Endodermal cell (in vitro differentiated cells): Measurements from ENCODE around the gene MICU1. TPM values are rescaled to one million over a fixed set of nuclear protein-coding genes. Genes with fewer than 3 reads are reported as not detected.

Source experiments
- DNase-seq: peaks from one replicate; pipeline ENCODE4 v3.0.0-alpha.2; 2017
- H3K27ac ChIP-seq: 2 replicates; pipeline ENCODE4 v1.5.1; 2013; ENCODE audit warnings: mild to moderate bottlenecking, low read depth, low read length, moderate library complexity
- H3K27me3 ChIP-seq: 2 replicates; pipeline ENCODE4 v1.6.1; 2013; ENCODE audit warnings: mild to moderate bottlenecking, low read length, moderate library complexity; ENCODE audit not compliant: insufficient read depth, control insufficient read depth, poor library complexity, severe bottlenecking
- H3K36me3 ChIP-seq: 2 replicates; pipeline ENCODE4 v1.7.0; 2013; ENCODE audit warnings: mild to moderate bottlenecking, low read length, moderate library complexity; ENCODE audit not compliant: control insufficient read depth, insufficient read depth
- H3K4me1 ChIP-seq: one replicate; pipeline ENCODE4 v1.7.0; 2013; ENCODE audit warnings: low read length; ENCODE audit not compliant: control insufficient read depth, insufficient read depth
- H3K4me3 ChIP-seq: 2 replicates; pipeline ENCODE4 v1.5.1; 2013; ENCODE audit warnings: mild to moderate bottlenecking, low read length, moderate library complexity
- H3K9ac ChIP-seq: 2 replicates; pipeline ENCODE4 v1.6.1; 2013; ENCODE audit warnings: mild to moderate bottlenecking, low read length, moderate library complexity; ENCODE audit not compliant: poor library complexity, severe bottlenecking; ENCODE audit errors: extremely low read depth
- H3K9me3 ChIP-seq: 2 replicates; pipeline ENCODE4 v1.6.1; 2013; ENCODE audit warnings: mild to moderate bottlenecking, low read length, moderate library complexity; ENCODE audit not compliant: control insufficient read depth
- H3K27ac Mint-ChIP-seq: 2 replicates; pipeline ENCODE4 v1.8.0; 2020; ENCODE audit warnings: mixed read lengths
- H3K27me3 Mint-ChIP-seq: 2 replicates; pipeline ENCODE4 v1.8.0; 2021; ENCODE audit warnings: mild to moderate bottlenecking, mixed read lengths; ENCODE audit not compliant: insufficient read depth
- H3K36me3 Mint-ChIP-seq: 2 replicates; pipeline ENCODE4 v1.8.0; 2020; ENCODE audit warnings: low read depth, mixed read lengths
- H3K4me1 Mint-ChIP-seq: 2 replicates; pipeline ENCODE4 v1.8.0; 2020; ENCODE audit warnings: mixed read lengths
- H3K4me3 Mint-ChIP-seq: 2 replicates; pipeline ENCODE4 v1.8.0; 2020; ENCODE audit warnings: mild to moderate bottlenecking, moderate library complexity, mixed read lengths
- H3K9me3 Mint-ChIP-seq: 2 replicates; pipeline ENCODE4 v1.8.0; 2020; ENCODE audit warnings: mild to moderate bottlenecking, mixed read lengths
- CTCF ChIP-seq: fragments of 200-600 bp; sonication (generic); conservative IDR thresholded peaks from 2 replicates; pipeline ENCODE4 v1.5.0; 2021; ENCODE audit warnings: antibody characterized with exemption, mild to moderate bottlenecking
- WGBS, 2 experiments: methylation state at CpG; one replicate each; pipeline versions ENCODE4 v1.1.5 to v1.1.7; 2013; ENCODE audit warnings: missing lambda C conversion rate in 2 of 2, mixed read lengths in 1 of 2; ENCODE audit not compliant: insufficient coverage in 1 of 2, insufficient read length in 1 of 2; 5-methylcytosine and 5-hydroxymethylcytosine counted together
- total RNA-seq, 2 donors: library from RNA; stranded (reverse); fragmentation: NEBNext Ultra II Directional in 1 of 2; extraction: Animal tissue kit (Norgen Biotek cat#: 25700) in 1 of 2; gene quantifications; 2 replicates in 1 of 2; 3 replicates in 1 of 2; pipeline ENCODE4 v1.2.1, GENCODE V29; 2021

MICU1 gene
- total RNA-seq, 2 donors from 2014 or later = 41.9 to 54.9 TPM

DNA sequence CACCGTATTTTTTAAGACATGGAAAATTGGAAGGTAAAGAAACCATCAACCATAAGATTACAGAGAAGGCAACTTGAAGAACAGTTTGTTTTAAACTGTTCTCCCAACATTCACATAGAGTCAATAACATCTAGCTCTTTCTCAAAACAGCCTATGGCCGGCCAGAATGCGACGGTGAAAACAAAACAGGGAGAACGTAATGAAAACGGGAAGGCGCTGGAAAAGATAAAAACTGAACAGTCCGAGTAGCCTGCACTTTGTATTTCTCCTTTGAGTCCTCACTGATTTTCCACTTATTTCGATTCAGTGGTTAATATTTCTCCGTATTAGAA lies 637 bp downstream of the MICU1 start:
- H3K27me3 ChIP-seq = no peaks in the 10 kb centered on the region
- H3K27me3 Mint-ChIP-seq = no peaks in the 10 kb centered on the region
- WGBS, 2 experiments = 0 to 4% methylated on average over 8 to 10 of the region's 10 CpGs

DNA sequence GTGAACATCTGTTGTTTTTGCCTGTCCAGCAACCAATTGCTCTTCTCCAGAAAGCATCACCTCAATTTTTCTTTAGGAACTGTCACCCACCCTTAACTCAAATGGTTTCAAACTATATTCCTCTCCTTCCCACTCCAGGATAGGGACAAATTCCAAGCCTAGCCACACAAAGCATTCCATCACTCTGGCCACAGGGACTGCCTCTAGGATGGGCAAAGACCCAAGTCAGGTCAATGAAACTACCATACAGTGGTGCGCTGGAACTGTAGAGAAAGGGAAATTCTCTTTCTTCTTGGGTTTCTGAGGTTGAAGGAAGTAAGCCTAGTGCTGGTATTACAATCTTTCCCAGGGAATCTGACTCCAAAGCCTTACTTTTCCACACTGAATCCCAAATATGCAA lies 3.6 kb downstream of the MICU1 start:
- H3K4me1 Mint-ChIP-seq = peaks cover 3% of the 10 kb centered on the region
- H3K9me3 Mint-ChIP-seq = no peaks in the 10 kb centered on the region
- DNase-seq = no peak
- Histone ChIP-seq H3K27me3 (no peaks in the 10 kb centered on the region), H3K4me1 (no peaks in the 10 kb centered on the region), H3K9ac (no peak overlapping the region), H3K36me3 (no peaks in the 10 kb centered on the region), H3K27ac (no peak overlapping the region), H3K4me3 (no peak overlapping the region), H3K9me3 (no peaks in the 10 kb centered on the region)
- WGBS, 2 experiments = 95 to 100% methylated on average over 1 of the region's 1 CpG
- no peak overlapping the region for H3K4me3 Mint-ChIP-seq
- no peak for TF ChIP-seq CTCF
- peaks cover 4% of the 10 kb centered on the region for H3K36me3 Mint-ChIP-seq
- peak overlapping the region; percentile 64 for H3K27ac Mint-ChIP-seq
- H3K27me3 Mint-ChIP-seq = no peaks in the 10 kb centered on the region

More for the DNA sequence above, 637 bp downstream of the MICU1 start:
- no peaks in the 10 kb centered on the region for H3K36me3 ChIP-seq
- peak overlapping the region; percentile 87 for H3K4me3 ChIP-seq
- no peak for TF ChIP-seq CTCF
- no peak for DNase-seq
- H3K36me3 Mint-ChIP-seq = peaks cover 4% of the 10 kb centered on the region
- peak overlapping the region; percentile 96 for H3K27ac Mint-ChIP-seq
- peaks cover 3% of the 10 kb centered on the region for H3K4me1 Mint-ChIP-seq
- peak overlapping the region; percentile 75 for H3K9ac ChIP-seq
- peak overlapping the region; percentile 100 for H3K4me3 Mint-ChIP-seq
- no peak overlapping the region for H3K27ac ChIP-seq
- H3K9me3 Mint-ChIP-seq = no peaks in the 10 kb centered on the region
- no peaks in the 10 kb centered on the region for H3K9me3 ChIP-seq
- H3K4me1 ChIP-seq = no peaks in the 10 kb centered on the region

GRCh38 chr10:72616716-72617115 lies 9.2 kb downstream of the MICU1 start:
- H3K4me1 ChIP-seq = no peaks in the 10 kb centered on the region
- no peak for TF ChIP-seq CTCF
- Mint-ChIP-seq H3K9me3 (peaks cover 7% of the 10 kb centered on the region), H3K27ac (no peak overlapping the region), H3K27me3 (no peaks in the 10 kb centered on the region), H3K4me1 (no peaks in the 10 kb centered on the region), H3K4me3 (no peak overlapping the region), H3K36me3 (peaks cover 9% of the 10 kb centered on the region)
- 92% methylated on average over 1 of the region's 1 CpG; no CpG with 5 or more reads in 1 of the 2 experiments for WGBS, 2 experiments
- DNase-seq = no peak
- H3K27ac ChIP-seq = no peak overlapping the region
- H3K9me3 ChIP-seq = no peaks in the 10 kb centered on the region
- H3K9ac ChIP-seq = no peak overlapping the region
- H3K36me3 ChIP-seq = no peaks in the 10 kb centered on the region
- H3K4me3 ChIP-seq = no peak overlapping the region
- no peaks in the 10 kb centered on the region for H3K27me3 ChIP-seq
